OCI-LY1 (cell line): ENCODE measurements around the gene MRTFA.
A peak's percentile ranks its signal among the peaks of the same experiment; 100 is the strongest.

ENCODE experiments used
- H2AFZ ChIP-seq: fragments of 200-600 bp; sonication (generic), shearing (Covaris generic); 2 replicates; pipeline ENCODE4 v1.6.0; 2014; ENCODE audit warnings: antibody characterized with exemption, mild to moderate bottlenecking, low read length
- H3F3A ChIP-seq: fragments of 200-600 bp; sonication (generic), shearing (Covaris generic); 2 replicates; pipeline ENCODE4 v1.6.0; 2014; ENCODE audit warnings: mild to moderate bottlenecking, antibody characterized with exemption, low read length, moderate library complexity; ENCODE audit not compliant: insufficient read depth
- H3K27ac ChIP-seq: fragments of 200-600 bp; sonication (generic); 2 replicates; pipeline ENCODE4 v1.5.1; 2014; ENCODE audit warnings: low read length, mixed run types, mild to moderate bottlenecking, low read depth; ENCODE audit not compliant: poor library complexity, severe bottlenecking
- H3K27me3 ChIP-seq: fragments of 200-600 bp; sonication (generic); 2 replicates; pipeline ENCODE4 v1.6.0; 2014; ENCODE audit warnings: antibody characterized with exemption, mild to moderate bottlenecking, low read length, moderate library complexity; ENCODE audit not compliant: insufficient read depth
- H3K36me3 ChIP-seq: fragments of 200-600 bp; sonication (generic); 2 replicates; pipeline ENCODE4 v1.6.1; 2014; ENCODE audit warnings: mild to moderate bottlenecking, antibody characterized with exemption, low read length, moderate library complexity, mixed read lengths; ENCODE audit not compliant: insufficient read depth
- H3K4me1 ChIP-seq: fragments of 200-600 bp; sonication (generic); 2 replicates; pipeline ENCODE4 v1.5.1; 2014; ENCODE audit warnings: mild to moderate bottlenecking, low read length, moderate library complexity; ENCODE audit not compliant: insufficient read depth, severe bottlenecking
- H3K4me2 ChIP-seq: fragments of 200-600 bp; sonication (generic), shearing (Covaris generic); 2 replicates; pipeline ENCODE4 v1.6.1; 2014; ENCODE audit warnings: low read length
- H3K4me3 ChIP-seq: fragments of 200-600 bp; sonication (generic); 2 replicates; pipeline ENCODE4 v1.5.1; 2014; ENCODE audit warnings: low read length, low read depth, mild to moderate bottlenecking, mixed read lengths; ENCODE audit not compliant: poor library complexity, severe bottlenecking
- H3K79me2 ChIP-seq: fragments of 200-600 bp; shearing (Covaris generic); 2 replicates; pipeline ENCODE4 v1.6.1; 2016; ENCODE audit warnings: mixed run types, low read length, mixed read lengths; ENCODE audit not compliant: insufficient read depth
- H3K9ac ChIP-seq: fragments of 200-600 bp; sonication (generic), shearing (Covaris generic); 2 replicates; pipeline ENCODE4 v1.6.1; 2014; ENCODE audit warnings: mild to moderate bottlenecking, low read length, mixed read lengths
- H3K9me2 ChIP-seq: fragments of 200-600 bp; sonication (generic), shearing (Covaris generic); 2 replicates; pipeline ENCODE4 v1.6.1; 2014; ENCODE audit warnings: low read depth, mild to moderate bottlenecking, low read length, mixed read lengths
- H3K9me3 ChIP-seq: fragments of 200-600 bp; shearing (Covaris generic); 2 replicates; pipeline ENCODE4 v1.6.1; 2014; ENCODE audit warnings: low read length, mixed read lengths
- H4K20me1 ChIP-seq: fragments of 200-600 bp; sonication (generic), shearing (Covaris generic); 2 replicates; pipeline ENCODE4 v1.6.0; 2016; ENCODE audit warnings: mild to moderate bottlenecking, low read length; ENCODE audit not compliant: insufficient read depth
- EZH2 ChIP-seq: fragments of 200-600 bp; sonication (generic), shearing (Covaris generic); IDR thresholded peaks from 2 replicates; pipeline ENCODE4 v1.8.0; 2017; ENCODE audit warnings: borderline replicate concordance, mixed run types, mild to moderate bottlenecking, antibody characterized with exemption, low read length, moderate library complexity, mixed read lengths
- TF ChIP-seq, protein P1 (sequence below): fragments of 200-600 bp; sonication (generic), shearing (Covaris generic); IDR thresholded peaks from 2 replicates; pipeline ENCODE4 v1.5.1; 2017; ENCODE audit warnings: mild to moderate bottlenecking, antibody characterized with exemption, low read length, moderate library complexity, mixed read lengths

MRTFA gene

DNA sequence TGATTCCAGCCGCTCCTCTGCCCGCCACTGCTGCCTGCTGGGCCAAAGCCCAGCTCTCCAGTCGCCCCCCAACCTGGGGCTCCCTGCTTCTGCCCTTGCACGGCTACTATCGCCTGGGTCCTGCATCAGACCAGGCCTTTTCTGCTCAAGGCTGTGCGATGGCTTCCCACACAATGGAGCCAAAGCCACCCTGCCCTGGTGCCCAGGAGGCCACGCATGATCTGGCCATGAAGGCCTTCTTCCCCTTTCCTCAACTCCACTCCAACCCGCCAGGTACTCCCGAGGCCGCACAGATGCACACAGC lies 220.3 kb downstream of the MRTFA start:
- H3K79me2 ChIP-seq = no peaks in the 10 kb centered on the region
- no peak overlapping the region for H3K4me3 ChIP-seq
- peak overlapping the region; percentile 75; the same call in 1 of the 2 replicates for H3K4me2 ChIP-seq
- H3K27me3 ChIP-seq = no peaks in the 10 kb centered on the region
- H2AFZ ChIP-seq = no peak overlapping the region
- peaks cover 56% of the 10 kb centered on the region for H3K36me3 ChIP-seq
- H4K20me1 ChIP-seq = no peaks in the 10 kb centered on the region
- TF ChIP-seq EZH2 = no peak
- TF ChIP-seq, protein P1, sequence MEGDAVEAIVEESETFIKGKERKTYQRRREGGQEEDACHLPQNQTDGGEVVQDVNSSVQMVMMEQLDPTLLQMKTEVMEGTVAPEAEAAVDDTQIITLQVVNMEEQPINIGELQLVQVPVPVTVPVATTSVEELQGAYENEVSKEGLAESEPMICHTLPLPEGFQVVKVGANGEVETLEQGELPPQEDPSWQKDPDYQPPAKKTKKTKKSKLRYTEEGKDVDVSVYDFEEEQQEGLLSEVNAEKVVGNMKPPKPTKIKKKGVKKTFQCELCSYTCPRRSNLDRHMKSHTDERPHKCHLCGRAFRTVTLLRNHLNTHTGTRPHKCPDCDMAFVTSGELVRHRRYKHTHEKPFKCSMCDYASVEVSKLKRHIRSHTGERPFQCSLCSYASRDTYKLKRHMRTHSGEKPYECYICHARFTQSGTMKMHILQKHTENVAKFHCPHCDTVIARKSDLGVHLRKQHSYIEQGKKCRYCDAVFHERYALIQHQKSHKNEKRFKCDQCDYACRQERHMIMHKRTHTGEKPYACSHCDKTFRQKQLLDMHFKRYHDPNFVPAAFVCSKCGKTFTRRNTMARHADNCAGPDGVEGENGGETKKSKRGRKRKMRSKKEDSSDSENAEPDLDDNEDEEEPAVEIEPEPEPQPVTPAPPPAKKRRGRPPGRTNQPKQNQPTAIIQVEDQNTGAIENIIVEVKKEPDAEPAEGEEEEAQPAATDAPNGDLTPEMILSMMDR = no peak
- peak overlapping the region; percentile 75; the same call in 1 of the 2 replicates for H3K9ac ChIP-seq
- peaks cover 74% of the 10 kb centered on the region for H3K4me1 ChIP-seq
- H3F3A ChIP-seq = peaks cover 16% of the 10 kb centered on the region; the same call in 1 of the 2 replicates
- H3K9me3 ChIP-seq = no peaks in the 10 kb centered on the region
- peak overlapping the region; percentile 100 for H3K27ac ChIP-seq
- no peaks in the 10 kb centered on the region for H3K9me2 ChIP-seq

DNA sequence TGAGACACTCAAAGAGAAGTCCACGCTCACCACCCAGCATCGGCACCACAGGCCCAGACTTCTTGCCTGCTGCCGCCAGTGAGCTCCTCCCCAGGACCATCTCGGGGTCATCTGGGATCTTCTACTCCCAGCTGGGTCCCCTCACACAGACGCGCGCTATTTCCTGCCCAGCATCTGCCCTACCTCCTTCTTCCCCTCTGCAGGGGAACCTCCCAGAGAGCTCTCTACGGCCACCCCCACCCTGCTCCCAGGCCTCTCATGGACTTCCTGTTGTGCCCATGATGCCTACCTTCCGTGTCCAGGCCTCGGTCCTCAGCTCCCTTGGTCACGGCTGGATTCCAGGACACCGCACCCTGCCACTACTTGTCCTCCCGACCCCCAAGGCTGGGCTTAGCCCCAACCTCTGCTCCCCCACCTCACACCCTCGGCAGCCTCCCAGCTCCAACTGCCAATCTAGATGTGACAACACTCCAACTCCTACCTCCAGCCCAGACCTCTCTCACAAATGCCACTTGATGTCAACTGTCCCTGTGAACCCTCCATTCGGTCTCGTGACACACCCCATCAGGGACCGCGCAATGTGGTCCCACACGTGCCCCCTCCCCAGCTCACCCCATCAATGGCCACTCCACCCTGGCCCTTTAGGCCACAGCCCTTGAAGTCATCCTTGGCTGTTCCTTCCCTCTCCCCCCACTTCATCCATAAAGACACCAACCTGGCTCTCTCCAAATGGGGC lies 220.8 kb downstream of the MRTFA start:
- Histone ChIP-seq H3K4me2 (peak overlapping the region; percentile 75), H3F3A (peaks cover 16% of the 10 kb centered on the region; the same call in 1 of the 2 replicates)

DNA sequence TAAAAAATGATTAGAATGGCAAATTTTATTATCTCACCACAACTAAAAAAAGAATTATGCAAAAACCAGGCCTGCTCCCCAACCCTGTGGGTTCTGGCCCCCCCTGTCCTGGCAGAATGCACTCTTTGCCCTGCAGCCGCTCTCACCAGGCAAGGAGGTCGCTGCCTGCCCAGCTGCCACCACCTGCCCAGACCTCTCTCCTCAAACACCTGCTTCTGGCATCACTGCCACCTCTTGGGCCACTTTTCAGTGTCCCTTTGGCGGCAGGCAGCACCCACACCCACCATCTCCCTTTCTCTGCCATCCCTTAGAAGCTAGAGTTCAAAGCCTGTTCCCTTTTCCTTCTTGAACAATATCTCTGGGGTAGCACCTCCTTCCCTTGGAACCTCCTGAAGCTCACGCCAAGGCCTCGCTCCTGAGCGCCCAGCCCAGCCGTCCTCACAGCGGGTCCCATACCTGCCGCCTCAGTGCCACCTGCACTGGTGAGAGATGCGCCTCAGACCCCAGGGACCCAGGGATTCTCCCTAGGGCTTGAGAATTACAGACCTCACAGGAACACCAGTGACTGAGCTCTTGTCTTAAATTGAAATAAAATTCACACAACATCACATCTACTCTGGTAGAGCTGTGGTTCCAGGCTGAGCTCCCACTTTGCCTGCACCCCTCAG lies 221.5 kb downstream of the MRTFA start:
- Histone ChIP-seq H3K9me3 (no peaks in the 10 kb centered on the region), H3K27me3 (no peaks in the 10 kb centered on the region), H3K27ac (peak overlapping the region; percentile 100), H3K4me2 (peak overlapping the region; percentile 75), H3K36me3 (peaks cover 56% of the 10 kb centered on the region), H4K20me1 (no peaks in the 10 kb centered on the region), H3K9ac (peak overlapping the region; percentile 76), H2AFZ (no peak overlapping the region), H3K4me3 (peak overlapping the region; percentile 45), H3K4me1 (peaks cover 74% of the 10 kb centered on the region), H3K9me2 (no peaks in the 10 kb centered on the region), H3K79me2 (no peaks in the 10 kb centered on the region), H3F3A (peaks cover 16% of the 10 kb centered on the region; the same call in 1 of the 2 replicates)
- no peak for TF ChIP-seq EZH2
- TF ChIP-seq, protein P1 = peak; percentile 9; the same call in 1 of the 2 replicates

More for the DNA sequence above, 220.8 kb downstream of the MRTFA start:
- H3K9me3 ChIP-seq = no peaks in the 10 kb centered on the region
- no peaks in the 10 kb centered on the region for H3K27me3 ChIP-seq
- H3K4me1 ChIP-seq = peaks cover 74% of the 10 kb centered on the region
- H3K36me3 ChIP-seq = peaks cover 56% of the 10 kb centered on the region
- TF ChIP-seq, protein P1 = no peak
- TF ChIP-seq EZH2 = no peak
- H3K4me3 ChIP-seq = peak overlapping the region; percentile 39
- H3K9ac ChIP-seq = peak overlapping the region; percentile 75
- no peaks in the 10 kb centered on the region for H4K20me1 ChIP-seq
- H3K9me2 ChIP-seq = no peaks in the 10 kb centered on the region
- peak overlapping the region; percentile 100 for H3K27ac ChIP-seq
- H3K79me2 ChIP-seq = no peaks in the 10 kb centered on the region
- no peak overlapping the region for H2AFZ ChIP-seq
